NOMO-1 (cell line): ENCODE measurements around the gene VRK1.

ENCODE experiments used
- DNase-seq, 2 experiments: peaks; one replicate each; lab custom pipeline; 2025; ENCODE audit not compliant: unreplicated experiment in 2 of 2; lab: John Stamatoyannopoulos, UW

Gene VRK1

GRCh38 chr14:96790706-96791105 lies 6.5 kb upstream of the VRK1 start:
- peak; percentile 52 to 82 for DNase-seq

GRCh38 chr14:96792003-96792402 lies 5.2 kb upstream of the VRK1 start:
- no peak for DNase-seq

GRCh38 chr14:96792591-96792990 lies 4.6 kb upstream of the VRK1 start:
- DNase-seq: no peak

GRCh38 chr14:96793547-96793946 lies 3.6 kb upstream of the VRK1 start:
- DNase-seq: no peak

- peak in 1 of 2 experiments; percentile 9 for DNase-seq
These were observed 1.9 kb upstream of the VRK1 start for GRCh38 chr14:96795109-96795828.

GRCh38 chr14:96797582-96798349 lies 584 bp downstream of the VRK1 start:
- DNase-seq: peak; percentile 48 to 66

GRCh38 chr14:96798956-96799355 lies 1.8 kb downstream of the VRK1 start:
- DNase-seq: no peak

GRCh38 chr14:96799489-96800054 lies 2.4 kb downstream of the VRK1 start:
- DNase-seq: no peak

- DNase-seq: no peak
These were observed 4.7 kb downstream of the VRK1 start for GRCh38 chr14:96801931-96802330.

GRCh38 chr14:96802963-96803362 lies 5.8 kb downstream of the VRK1 start:
- no peak for DNase-seq

- DNase-seq: no peak
These were observed 6.8 kb downstream of the VRK1 start for GRCh38 chr14:96803958-96804357.

- DNase-seq: no peak
These were observed 7.7 kb downstream of the VRK1 start for GRCh38 chr14:96804895-96805294.

GRCh38 chr14:96805956-96806355 lies 8.8 kb downstream of the VRK1 start:
- no peak for DNase-seq

GRCh38 chr14:96806836-96807235 lies 9.7 kb downstream of the VRK1 start:
- DNase-seq: peak in 1 of 2 experiments; percentile 43

GRCh38 chr14:96808619-96809406 lies 11.6 kb downstream of the VRK1 start:
- no peak for DNase-seq

GRCh38 chr14:96811265-96811664 lies 14.1 kb downstream of the VRK1 start:
- no peak for DNase-seq

GRCh38 chr14:96811985-96812667 lies 14.9 kb downstream of the VRK1 start:
- peak in 1 of 2 experiments; percentile 52 for DNase-seq

GRCh38 chr14:96816281-96816680 lies 19.1 kb downstream of the VRK1 start:
- peak; percentile 86 to 93 for DNase-seq

- DNase-seq: no peak
These were observed 20.8 kb downstream of the VRK1 start for GRCh38 chr14:96817750-96818666.
